Ramos (cell line): ENCODE data around the gene S100A6.
"Not testable (repeated sequence)": the region's sequence is repeated elsewhere in the genome, so short reads cannot be mapped to it uniquely, and the experiment has no call there.

Source experiments
- in situ Hi-C: fragments of 300-500 bp; cut with MboI; formaldehyde crosslinking; loops from one replicate; pipeline ENCODE4 v1.14.3; 2022; ENCODE audit warnings: low sequenced_read_pairs; ENCODE audit not compliant: unreplicated experiment

Gene S100A6

GRCh38 chr1:153565529-153566374 is 30.0 kb upstream of the S100A6 start, which contains the start of gene S100A2:
TSS of gene S100A2 (minus strand) at chr1:153565844. CDS start at chr1:153563877, 1,967 bp downstream.
- in situ Hi-C loops: no loop called here

- in situ Hi-C loops: no loop called here
Observed at GRCh38 chr1:153563991-153564390, 28.2 kb upstream of the S100A6 start.

- in situ Hi-C loops: no loop called here
Observed at GRCh38 chr1:153563483-153563901, 27.7 kb upstream of the S100A6 start.

- in situ Hi-C loops: not testable (repeated sequence)
Observed at GRCh38 chr1:153562021-153562420, 26.2 kb upstream of the S100A6 start.

GRCh38 chr1:153561466-153561985 is 25.7 kb upstream of the S100A6 start:
- in situ Hi-C loops: no loop called here

GRCh38 chr1:153560771-153561465 is 25.1 kb upstream of the S100A6 start:
- in situ Hi-C loops: no loop called here

GRCh38 chr1:153560241-153560640 is 24.4 kb upstream of the S100A6 start:
- in situ Hi-C loops: no loop called here

GRCh38 chr1:153557877-153558276 is 22.1 kb upstream of the S100A6 start:
- in situ Hi-C loops: no loop called here

GRCh38 chr1:153556348-153556747 is 20.6 kb upstream of the S100A6 start:
- in situ Hi-C loops: no loop called here

- in situ Hi-C loops: no loop called here
Observed at GRCh38 chr1:153553830-153554541, 18.2 kb upstream of the S100A6 start.

- in situ Hi-C loops: no loop called here
Observed at GRCh38 chr1:153553096-153553495, 17.3 kb upstream of the S100A6 start.

- in situ Hi-C loops: no loop called here
Observed at GRCh38 chr1:153552335-153552734, 16.5 kb upstream of the S100A6 start.

- in situ Hi-C loops: no loop called here
Observed at GRCh38 chr1:153550827-153551500, 15.2 kb upstream of the S100A6 start.

- in situ Hi-C loops: no loop called here
Observed at GRCh38 chr1:153550398-153550758, 14.6 kb upstream of the S100A6 start.

GRCh38 chr1:153549741-153550397 is 14.1 kb upstream of the S100A6 start:
- in situ Hi-C loops: no loop called here

- in situ Hi-C loops: no loop called here
Observed at GRCh38 chr1:153548722-153549688, 13.2 kb upstream of the S100A6 start, which contains the start of gene S100A3. TSS of gene S100A3 (minus strand) at chr1:153549258. CDS start at chr1:153548485, 773 bp downstream.

- in situ Hi-C loops: no loop called here
Observed at GRCh38 chr1:153547560-153548551, 12.1 kb upstream of the S100A6 start.
